Kidney glomerular epithelial cell (primary cell): Measurements from ENCODE around the gene NDUFV3.
"Not testable (repeated sequence)": the region's sequence is repeated elsewhere in the genome, so short reads cannot be mapped to it uniquely, and the experiment has no call there.

Experiments
- DNase-seq: peaks from one replicate; lab custom pipeline; 2025; lab: John Stamatoyannopoulos, UW

The NDUFV3 gene

DNA sequence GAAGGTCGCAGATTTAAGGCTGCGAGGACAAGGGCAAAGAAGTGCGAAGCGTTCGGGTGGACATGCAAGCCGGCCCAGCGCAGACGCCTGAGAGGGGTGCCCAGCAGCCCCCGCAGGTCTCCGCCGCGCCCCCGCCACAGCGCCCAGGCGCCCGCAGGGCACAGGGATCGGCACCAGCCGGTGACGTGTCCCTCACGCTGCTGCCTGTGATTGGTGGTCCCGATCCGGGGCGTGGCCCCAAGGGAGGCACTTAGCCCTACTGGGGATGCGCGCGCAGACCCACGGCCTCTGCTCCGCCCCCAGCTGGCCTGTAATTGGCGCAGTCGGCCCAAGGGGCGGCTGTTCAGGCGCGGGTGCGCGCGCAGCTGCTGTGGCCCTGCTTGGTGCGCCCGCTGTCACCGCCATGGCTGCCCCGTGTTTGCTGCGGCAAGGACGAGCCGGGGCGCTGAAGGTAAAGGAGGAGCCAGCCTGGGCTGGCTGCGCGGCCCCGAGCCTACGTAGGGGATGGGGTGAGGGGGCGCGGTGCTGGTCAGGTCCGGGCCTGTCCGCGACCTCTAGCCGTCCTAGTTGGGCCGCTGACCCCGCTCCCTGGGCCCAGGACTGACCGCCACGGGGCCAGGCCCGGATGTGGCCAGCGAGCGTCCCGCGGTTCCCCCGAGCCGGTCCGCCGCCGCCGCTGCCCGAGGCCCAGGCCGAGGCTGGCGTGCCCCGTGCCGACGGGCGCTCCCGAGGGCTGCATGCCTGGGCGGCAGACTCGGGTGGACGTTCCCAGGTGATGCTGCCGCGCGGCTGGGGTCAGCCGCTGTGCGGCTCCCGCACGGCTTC, at the start of gene NDUFV3:
TSS of gene NDUFV3 (plus strand) at position 379 of the 825 bp plus-strand sequence. CDS start at position 404, 25 bp downstream.
- peak; percentile 91 for DNase-seq

DNA sequence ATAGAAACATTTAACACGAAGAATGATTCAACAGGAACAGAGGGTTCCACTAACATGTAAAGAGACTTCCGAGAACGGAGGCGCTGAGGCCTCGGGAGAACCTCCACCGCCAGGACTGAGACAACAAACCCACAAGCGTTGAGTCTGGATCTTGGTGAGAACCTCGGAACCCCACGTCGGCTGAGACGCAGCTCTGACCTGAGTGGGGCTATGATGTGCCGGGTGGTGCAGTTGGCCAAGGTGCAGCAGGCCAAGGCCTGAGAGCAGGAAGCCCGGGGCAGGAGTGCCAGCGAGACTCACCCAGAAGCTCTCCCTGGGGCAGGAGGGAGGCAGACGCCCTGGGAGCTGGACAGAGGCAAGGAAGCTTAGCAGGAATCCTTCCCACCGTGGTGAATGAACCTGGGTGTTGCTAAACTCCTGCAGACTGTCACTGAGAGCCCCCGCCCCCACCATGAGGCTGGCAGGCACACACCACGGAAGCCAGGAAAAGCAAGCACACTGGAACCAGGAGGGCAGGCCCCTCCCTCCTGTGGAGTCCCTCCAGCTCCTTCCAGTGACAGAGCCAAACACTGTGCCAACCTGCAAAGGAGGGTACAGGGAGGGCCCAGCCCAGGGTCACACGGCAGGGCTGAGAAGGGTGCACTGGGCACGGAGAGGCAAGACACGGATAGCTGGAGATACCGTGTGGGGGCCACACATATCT, 48.5 kb upstream of the NDUFV3 start:
- no peak for DNase-seq

DNA sequence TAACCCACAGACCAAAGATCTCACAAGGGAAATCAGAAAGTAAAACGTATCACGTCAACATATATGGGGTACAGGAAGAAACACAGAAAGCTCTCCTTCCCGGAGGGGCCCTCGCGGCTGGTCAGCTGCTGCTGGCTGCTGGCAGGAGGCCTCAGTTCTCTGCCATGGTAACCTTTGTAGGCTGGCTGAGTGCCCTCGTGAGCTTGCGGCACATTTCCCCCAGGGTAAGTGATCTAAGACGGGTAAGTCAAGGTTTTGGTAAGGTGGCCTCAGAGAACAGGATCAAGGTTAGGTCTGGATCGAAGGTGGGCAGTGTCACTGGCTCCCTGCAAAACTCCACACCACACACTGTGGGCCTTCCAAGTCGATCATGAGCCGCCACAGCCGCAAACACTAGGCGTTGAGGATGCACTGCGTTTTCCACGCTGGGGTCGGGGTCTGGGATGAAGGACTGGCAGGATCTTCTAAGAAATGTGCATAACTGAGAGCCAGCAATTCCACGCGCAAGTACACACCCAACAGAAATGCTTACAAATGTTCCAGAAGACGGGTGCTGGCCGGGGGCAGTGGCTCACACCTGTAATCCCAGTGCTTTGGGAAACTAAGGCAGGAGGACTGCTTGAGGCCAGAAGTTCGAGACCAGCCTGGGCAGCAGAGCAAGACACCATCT, 47.7 kb upstream of the NDUFV3 start:
- no peak for DNase-seq

DNA sequence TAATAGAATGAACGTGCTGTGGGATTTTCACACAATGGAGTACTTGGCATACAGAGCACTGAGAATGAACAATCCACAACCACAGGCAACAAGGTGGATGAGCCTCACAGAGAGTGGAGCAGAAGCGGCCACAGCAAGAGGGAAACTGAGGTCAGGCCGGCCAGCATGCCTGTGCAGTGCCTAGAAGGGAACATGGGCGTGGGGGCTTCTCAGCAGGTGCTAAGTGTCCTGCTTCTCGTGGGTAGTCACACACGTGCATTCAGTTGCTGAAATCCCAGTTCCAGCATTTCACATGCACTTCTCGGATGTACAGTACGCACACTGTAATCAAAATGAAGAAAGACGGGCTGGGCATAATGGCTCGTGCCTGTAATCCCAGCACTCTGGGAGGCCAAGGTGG, 46.9 kb upstream of the NDUFV3 start:
- no peak for DNase-seq

DNA sequence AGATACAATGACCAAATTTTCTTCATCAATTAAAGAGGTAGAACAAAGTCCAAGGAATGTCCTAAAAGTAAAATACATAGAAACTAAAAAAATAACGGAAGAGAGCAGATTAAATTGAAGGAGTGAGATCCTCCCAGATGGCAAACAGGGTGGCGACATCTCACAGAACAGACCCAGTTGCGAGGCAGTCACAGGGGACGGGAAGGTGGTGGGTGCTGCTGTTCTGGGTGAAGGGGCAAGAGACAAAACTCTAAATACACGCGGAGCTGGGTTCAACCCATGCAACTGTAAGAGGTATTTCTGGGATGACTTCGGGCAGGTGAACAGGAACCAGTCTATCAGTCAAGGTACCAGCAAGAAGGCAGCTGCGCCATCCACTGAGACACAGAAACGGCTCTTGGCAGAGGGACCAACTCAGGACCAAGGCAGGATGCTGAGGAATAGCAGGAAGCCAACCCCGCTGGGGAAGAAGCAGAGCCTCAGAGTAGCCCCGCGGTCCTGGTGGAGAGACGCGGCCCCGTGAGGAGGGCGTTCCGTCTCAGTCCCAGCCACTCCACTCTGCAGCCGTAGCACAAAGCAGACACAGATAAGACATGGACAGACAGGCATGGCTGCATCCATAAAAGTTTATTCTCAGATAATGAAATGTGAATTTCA, 45.9 kb upstream of the NDUFV3 start:
- no peak for DNase-seq

DNA sequence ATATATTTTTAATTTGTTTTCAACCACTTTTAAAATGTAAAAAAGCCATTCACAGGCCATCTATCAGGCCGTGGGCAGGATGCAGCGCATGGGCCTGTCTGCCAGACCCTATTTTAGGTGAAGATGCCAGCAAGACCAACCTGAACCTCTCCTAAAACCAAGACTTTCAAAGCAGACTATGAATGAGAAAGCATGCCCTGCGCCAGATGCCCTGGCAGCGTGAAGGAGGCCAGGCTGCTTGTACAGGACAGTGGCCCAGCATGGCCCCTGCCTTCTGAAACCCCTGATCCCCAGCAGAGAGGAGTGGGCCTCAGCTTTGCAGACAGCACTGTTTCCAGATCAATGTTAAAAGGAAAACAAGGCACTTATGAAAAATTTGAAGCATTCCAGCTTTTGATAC, 45.4 kb upstream of the NDUFV3 start:
- no peak for DNase-seq

DNA sequence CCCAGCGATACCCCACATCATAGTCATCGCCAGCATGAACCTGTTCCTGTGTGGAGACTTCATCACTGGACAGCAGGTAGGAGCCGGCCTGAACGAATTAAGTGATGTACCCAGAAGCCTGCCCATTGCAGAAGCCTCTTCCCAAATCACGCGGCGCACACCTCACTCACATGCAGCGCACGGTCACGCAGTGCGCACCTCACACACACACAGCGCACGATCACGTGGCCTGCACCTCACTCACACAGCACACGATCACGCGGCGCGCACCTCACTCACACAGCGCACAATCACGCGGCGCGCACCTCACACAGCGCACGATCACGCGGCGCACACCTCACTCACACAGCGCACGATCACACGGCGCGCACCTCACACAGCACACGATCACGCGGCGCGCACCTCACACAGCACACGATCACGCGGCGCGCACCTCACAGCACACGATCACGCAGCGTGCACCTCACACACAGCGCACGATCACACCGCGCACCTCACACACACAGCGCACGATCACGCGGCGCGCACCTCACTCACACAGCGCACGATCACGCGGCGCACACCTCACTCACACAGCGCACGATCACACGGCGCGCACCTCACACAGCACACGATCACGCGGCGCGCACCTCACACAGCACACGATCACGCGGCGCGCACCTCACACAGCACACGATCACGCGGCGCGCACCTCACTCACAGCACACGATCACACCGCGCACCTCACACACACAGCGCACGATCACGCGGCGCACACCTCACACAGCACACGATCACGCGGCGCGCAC, 44.8 kb upstream of the NDUFV3 start:
- not testable (repeated sequence) for DNase-seq

DNA sequence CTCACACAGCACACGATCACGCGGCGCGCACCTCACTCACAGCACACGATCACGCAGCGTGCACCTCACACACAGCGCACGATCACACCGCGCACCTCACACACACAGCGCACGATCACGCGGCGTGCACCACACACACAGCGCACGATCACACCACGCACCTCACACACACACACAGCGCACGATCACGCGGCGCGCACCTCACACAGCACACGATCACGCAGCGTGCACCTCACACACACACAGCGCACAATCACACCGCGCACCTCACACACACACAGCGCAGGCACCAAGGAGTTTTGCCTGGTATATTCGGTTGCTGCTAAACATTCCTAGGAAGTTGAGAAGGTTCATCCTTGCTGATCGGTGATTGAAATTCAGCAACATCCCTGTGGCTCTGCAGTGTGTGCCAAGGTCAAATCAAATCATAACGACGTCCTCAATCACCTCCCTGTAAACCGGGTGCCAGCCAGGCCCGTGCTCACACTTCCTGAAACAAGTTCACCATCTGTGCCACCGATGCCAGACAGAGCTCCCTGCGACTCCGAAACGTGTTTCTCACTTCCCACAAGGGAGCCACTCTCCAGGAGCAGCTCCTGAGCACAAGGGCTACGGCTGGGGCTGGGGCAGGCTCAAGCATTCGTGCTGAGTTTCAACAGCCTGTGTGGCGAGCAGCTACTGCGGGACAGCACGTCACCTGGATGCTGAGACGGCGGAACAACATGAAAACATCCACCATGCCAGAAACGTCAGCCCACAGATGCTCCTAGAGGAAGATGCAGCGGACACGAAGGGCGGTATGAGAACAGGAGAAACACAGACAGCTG, 44.0 kb upstream of the NDUFV3 start:
- DNase-seq, result no peak

DNA sequence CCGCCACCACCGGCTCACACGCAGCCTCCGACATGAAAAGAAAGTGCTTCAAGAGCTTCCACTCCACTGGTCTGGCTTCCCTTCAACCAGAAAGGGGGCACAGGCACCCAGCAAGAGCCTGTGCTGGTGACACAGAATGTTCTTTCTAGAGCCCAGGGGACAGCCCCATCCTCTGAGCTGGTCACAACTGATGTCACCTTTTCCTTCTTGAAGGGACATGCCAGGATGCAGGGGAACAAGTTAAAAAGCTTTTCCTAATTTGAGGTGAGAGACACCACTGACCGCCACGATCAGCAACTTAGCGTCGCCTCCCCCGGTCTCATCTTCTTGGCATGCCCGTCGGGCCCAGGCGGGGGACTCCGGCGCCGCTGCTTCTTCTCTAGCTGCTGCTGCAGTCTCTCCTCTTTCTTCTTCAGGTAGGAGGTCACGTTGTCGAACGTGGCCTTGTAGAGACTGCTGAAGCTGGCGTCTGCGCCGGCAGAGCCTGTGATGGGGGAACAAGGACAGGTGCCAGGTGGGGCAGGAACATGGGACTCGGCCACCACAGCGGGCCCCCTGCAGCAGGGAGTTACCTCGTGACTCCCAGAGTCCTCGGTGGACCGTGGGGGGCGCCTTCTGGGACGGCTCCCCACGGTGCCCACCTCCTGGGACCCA, 43.2 kb upstream of the NDUFV3 start:
- DNase-seq, result no peak

DNA sequence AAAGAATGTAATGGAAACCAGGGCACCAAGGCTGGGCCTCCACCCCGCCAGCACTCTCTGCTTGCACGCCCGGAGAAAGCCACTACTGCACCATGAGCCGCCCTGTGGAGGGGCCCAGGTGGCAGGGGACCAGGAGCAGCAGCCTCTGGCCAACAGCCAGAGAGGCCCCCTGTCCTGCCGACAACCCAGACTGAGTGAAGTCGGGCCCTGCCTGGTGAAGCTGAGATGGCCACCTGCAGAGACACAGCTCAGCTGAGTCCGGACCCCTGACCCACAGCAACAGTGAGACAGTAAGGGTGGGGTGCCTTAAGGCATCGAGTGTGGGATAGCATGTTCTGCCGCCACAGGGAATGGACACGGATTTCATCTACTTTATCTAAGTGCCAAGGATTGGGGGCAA, 42.6 kb upstream of the NDUFV3 start:
- DNase-seq, result no peak

DNA sequence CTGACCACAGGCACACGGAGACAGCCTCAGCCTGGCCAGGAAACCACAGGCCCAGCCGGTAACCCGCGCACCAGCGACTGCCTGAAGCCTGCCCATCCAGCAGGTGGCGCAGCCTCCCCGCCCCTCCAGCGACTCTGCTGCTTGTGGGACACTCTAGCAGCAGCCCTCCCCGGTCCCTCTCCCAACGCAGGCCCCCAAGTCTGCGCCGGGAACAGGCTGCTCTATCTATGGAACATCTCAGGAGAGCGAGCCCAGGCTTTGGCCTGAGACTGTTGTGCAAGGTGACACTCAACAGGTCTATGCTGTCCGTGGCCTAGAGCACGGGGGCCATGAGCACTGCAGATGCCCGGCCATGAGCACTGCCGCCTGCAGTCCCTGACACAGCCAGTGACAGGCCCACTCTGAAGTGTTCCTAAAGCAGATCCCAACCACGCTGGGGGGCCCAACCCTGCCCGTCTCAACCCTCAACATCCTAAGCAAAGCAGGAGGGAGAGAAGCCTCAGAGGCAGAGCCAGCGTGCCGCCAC, 42.2 kb upstream of the NDUFV3 start:
- no peak for DNase-seq

DNA sequence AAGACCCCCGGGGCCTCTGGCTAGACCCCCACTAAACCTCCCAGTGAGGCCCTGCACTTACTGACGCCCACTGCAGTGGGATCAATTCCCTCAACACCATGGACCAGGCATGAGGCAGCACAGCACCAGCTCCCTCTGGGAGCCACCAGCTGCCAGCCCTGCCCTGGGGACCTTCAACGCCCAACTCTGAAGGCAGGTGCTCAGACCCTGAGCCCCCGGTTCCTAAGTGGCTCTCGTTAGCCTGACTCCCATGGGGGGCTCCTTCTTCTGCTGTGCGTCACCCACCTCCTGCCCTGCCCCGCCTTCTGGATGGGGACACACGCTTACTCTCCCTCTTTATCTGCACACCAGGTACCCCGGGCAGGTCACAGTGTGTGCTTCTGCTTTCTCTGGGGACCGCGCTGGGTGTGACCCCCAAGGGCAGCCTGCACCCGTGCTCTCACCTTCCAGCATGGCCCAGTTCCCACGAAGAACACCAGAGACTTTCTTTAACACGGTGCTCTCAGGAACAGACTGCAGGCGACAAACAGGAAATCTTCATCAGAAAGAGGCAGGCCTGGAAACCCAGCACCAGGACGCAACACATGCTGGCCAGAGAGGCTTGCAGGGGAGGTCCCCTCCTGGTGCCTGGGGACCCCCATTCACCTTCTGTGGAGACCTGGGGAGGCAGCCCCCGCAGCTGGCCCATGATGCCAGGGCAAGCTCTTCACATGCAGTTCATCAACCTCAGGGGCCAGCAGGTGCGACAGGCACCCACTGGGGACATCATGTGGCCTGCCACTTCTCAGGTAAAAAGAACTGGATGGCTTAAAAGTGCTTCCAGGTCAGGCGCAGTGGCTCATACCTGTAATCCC, 41.1 kb upstream of the NDUFV3 start:
- DNase-seq, result no peak

DNA sequence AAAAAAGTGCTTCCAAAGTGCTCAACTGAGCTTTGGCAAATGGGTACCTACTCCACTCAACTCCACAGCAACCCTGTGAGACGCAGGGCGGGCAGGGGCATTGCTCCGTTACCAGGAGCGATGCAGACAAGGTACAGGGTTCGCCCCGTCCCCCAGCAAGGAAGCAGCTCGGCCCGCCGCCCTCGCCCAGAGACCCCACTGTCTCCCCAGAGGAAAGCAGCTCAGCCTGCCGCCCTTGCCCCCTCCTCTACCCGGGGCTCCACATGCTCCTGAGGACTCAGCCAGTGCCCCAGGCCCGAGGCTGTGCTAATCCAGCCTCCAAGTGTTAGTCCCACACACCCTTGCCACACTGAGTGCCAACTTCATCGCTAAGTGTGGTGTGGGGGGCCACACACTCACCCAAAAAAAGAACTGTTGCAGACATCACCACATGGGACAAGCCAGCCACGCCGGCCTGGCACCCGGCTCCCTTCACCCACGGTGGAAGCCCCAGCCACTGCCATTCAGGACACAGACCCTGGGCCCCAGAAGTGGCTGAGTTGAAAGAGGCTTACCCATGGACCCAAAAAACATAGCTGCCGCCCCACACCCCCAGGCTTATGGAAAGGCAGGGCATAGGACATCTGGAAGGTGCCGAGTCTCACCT, 40.1 kb upstream of the NDUFV3 start:
- DNase-seq, result no peak

DNA sequence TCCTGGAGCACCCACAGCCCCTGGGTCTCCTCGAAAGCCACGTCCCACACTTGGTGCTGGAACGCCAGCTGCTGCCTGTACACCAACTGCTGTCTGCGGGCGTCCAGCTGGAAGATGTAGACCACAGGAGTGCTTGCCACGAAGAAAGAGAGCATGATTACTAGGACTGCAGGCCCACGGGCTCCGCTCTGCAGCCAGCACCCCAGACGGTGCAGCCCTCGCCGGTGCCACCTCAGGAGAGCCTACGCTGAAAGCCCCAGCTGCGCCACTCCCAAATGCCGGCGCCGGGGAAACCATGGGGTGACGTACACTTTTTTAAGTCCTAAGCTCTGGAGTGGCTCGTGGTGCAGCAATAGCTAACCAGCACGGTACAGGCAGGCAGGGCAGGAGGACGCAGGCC, 39.5 kb upstream of the NDUFV3 start:
- DNase-seq, result no peak

DNA sequence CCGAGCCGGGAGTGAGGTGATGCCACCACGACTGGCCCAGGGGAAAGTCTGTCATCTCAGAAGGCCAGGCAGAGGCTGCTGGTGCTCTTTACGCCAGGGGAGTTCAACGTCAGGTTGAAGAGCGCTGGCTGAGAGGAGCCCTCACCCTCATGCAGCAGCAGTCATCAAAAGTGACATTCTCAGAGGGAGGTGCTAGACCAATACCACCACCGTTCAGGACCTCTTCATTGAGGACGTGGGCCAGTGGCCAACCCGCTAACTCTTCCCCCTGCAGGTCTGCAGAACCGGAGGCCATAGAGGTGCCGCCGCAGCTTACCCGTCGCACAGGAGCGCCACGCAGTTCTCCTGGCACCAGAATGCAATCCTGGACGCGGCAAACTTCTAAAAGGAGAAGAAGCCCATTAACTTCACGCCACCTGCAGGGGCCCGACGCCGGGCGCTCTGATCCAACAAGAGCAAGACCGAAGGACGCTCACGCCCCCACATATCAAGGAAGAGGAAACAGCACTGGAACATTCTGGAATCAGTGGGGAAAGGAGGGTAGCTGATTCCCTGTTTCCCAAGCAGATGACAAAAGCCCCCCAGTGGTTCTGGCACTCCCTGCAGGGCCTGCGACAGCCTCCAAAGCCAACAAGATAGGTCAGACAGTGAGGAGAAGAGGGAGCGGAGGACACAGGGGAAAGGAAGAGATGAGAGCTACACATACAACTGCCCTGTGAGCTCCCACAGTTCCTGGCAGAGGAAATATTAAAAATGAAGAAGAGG, 38.7 kb upstream of the NDUFV3 start:
- no peak for DNase-seq

DNA sequence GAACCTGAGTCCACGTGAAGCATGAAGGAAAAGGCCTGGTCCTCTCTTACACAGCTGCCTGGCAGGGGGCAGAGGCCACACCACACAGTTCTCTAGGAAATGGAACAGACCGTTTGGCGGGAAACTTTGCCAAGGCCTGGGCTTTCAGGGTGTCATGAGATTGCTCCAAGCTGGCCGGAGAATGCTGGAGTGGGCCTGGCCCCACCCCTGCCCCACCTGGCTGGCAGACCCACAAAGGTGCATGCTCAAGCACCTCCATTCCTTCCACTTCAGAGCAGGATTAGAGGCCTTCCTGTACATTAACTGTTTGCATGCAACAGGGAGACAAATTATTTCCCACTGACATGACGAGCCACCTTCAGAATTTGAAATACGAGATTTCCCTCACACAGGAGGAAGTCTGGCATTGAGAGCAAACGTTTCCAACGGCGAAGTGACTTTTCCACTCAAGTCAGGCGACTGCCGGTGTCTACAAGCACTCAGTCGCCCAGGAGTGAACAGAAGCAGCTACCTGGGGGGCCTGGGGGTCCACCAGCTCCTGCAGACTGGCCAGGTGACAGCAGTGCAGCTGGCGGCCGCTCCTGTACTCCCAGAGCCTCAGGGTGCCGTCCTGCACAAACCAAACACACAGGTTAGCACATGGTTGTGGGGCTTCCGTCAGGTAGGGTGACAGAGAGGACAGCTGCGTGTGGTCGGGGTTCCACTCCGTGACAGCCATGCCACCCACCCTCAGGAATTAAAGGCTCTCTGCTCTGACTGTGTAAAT, 37.8 kb upstream of the NDUFV3 start:
- DNase-seq, result no peak

DNA sequence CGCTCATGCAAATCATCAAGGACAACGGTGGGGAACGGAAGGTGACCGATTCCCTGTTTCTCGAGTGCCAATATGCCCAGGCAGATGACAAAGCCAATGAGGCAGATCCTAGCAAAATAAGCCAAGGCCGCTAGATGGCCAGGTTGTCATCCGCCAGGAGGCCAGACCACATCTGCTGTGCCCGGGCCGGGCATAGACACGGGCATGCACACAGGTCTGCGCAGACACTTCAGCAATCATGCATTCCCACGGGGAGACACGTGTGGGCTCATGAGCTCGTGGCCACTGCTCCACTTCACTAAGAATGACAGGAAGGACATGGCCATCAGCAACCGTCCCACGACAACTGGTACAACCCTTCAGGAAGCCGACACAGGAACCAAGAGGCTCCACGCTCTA, 37.2 kb upstream of the NDUFV3 start:
- DNase-seq, result no peak
